ENCODE data around the gene PDE8A.

PDE8A gene

GRCh38 chr15:85037641-85038040 is 56.0 kb downstream of the PDE8A start:
- no peaks in the 10 kb centered on the region for H3K27me3 Mint-ChIP-seq
- H3K4me3 Mint-ChIP-seq, result no peak overlapping the region
- ATAC-seq (replicated peaks; ENCODE audit: extremely low read depth, poor library complexity, severe bottlenecking) (no peak), DNase-seq (ENCODE audit: low spot score in 2 of 2) (no peak)
- H3K4me1 Mint-ChIP-seq, result peaks cover 11% of the 10 kb centered on the region
- H3K27ac Mint-ChIP-seq (ENCODE audit: low read depth), result no peak overlapping the region
- H3K9me3 Mint-ChIP-seq, result no peaks in the 10 kb centered on the region
- H3K36me3 Mint-ChIP-seq (ENCODE audit: insufficient read depth), result peaks cover 2% of the 10 kb centered on the region

- H3K36me3 Mint-ChIP-seq (ENCODE audit: insufficient read depth), result peaks cover 4% of the 10 kb centered on the region
- DNase-seq (ENCODE audit: low spot score in 2 of 2) (no peak), ATAC-seq (replicated peaks; ENCODE audit: extremely low read depth, poor library complexity, severe bottlenecking) (no peak)
- H3K4me3 Mint-ChIP-seq, result no peak overlapping the region
- H3K9me3 Mint-ChIP-seq, result no peaks in the 10 kb centered on the region
- no peaks in the 10 kb centered on the region for H3K27me3 Mint-ChIP-seq
- H3K27ac Mint-ChIP-seq (ENCODE audit: low read depth), result no peak overlapping the region
- H3K4me1 Mint-ChIP-seq, result peaks cover 13% of the 10 kb centered on the region
Measured at GRCh38 chr15:85041230-85041629, 59.6 kb downstream of the PDE8A start.

GRCh38 chr15:85044251-85044853 is 62.7 kb downstream of the PDE8A start:
- Mint-ChIP-seq H3K27ac (ENCODE audit: low read depth) (peak overlapping the region; percentile 41), H3K4me3 (no peak overlapping the region), H3K27me3 (no peaks in the 10 kb centered on the region), H3K4me1 (peaks cover 9% of the 10 kb centered on the region), H3K36me3 (ENCODE audit: insufficient read depth) (peaks cover 4% of the 10 kb centered on the region), H3K9me3 (no peaks in the 10 kb centered on the region)
- no peak for DNase-seq (ENCODE audit: low spot score in 2 of 2)
- peak; percentile 46 for ATAC-seq (replicated peaks; ENCODE audit: extremely low read depth, poor library complexity, severe bottlenecking)

- Mint-ChIP-seq H3K9me3 (no peaks in the 10 kb centered on the region), H3K4me3 (no peak overlapping the region), H3K27ac (ENCODE audit: low read depth) (peak overlapping the region; percentile 41), H3K36me3 (ENCODE audit: insufficient read depth) (peaks cover 4% of the 10 kb centered on the region), H3K4me1 (peaks cover 14% of the 10 kb centered on the region), H3K27me3 (no peaks in the 10 kb centered on the region)
- ATAC-seq (replicated peaks; ENCODE audit: extremely low read depth, poor library complexity, severe bottlenecking) (no peak), DNase-seq (ENCODE audit: low spot score in 2 of 2) (no peak)
Measured at GRCh38 chr15:85044894-85045293, 63.2 kb downstream of the PDE8A start.

- H3K9me3 Mint-ChIP-seq, result no peaks in the 10 kb centered on the region
- H3K36me3 Mint-ChIP-seq (ENCODE audit: insufficient read depth), result peaks cover 4% of the 10 kb centered on the region
- H3K4me1 Mint-ChIP-seq, result peaks cover 21% of the 10 kb centered on the region
- H3K4me3 Mint-ChIP-seq, result no peak overlapping the region
- H3K27ac Mint-ChIP-seq (ENCODE audit: low read depth), result peak overlapping the region; percentile 41
- ATAC-seq (replicated peaks; ENCODE audit: extremely low read depth, poor library complexity, severe bottlenecking), result no peak
- no peaks in the 10 kb centered on the region for H3K27me3 Mint-ChIP-seq
- no peak for DNase-seq (ENCODE audit: low spot score in 2 of 2)
Measured at GRCh38 chr15:85045615-85046014, 64.0 kb downstream of the PDE8A start.

- Mint-ChIP-seq H3K4me1 (peaks cover 23% of the 10 kb centered on the region), H3K9me3 (no peaks in the 10 kb centered on the region), H3K27me3 (no peaks in the 10 kb centered on the region), H3K27ac (ENCODE audit: low read depth) (no peak overlapping the region), H3K4me3 (no peak overlapping the region), H3K36me3 (ENCODE audit: insufficient read depth) (peaks cover 2% of the 10 kb centered on the region)
- ATAC-seq (replicated peaks; ENCODE audit: extremely low read depth, poor library complexity, severe bottlenecking) (peak; percentile 76), DNase-seq (ENCODE audit: low spot score in 2 of 2) (no peak)
Measured at GRCh38 chr15:85047271-85047948, 65.8 kb downstream of the PDE8A start.

GRCh38 chr15:85048430-85048829 is 66.8 kb downstream of the PDE8A start:
- Mint-ChIP-seq H3K36me3 (ENCODE audit: insufficient read depth) (peaks cover 2% of the 10 kb centered on the region), H3K27ac (ENCODE audit: low read depth) (peak overlapping the region; percentile 3), H3K4me3 (no peak overlapping the region), H3K27me3 (no peaks in the 10 kb centered on the region), H3K9me3 (no peaks in the 10 kb centered on the region), H3K4me1 (peaks cover 23% of the 10 kb centered on the region)
- DNase-seq (ENCODE audit: low spot score in 2 of 2) (no peak), ATAC-seq (replicated peaks; ENCODE audit: extremely low read depth, poor library complexity, severe bottlenecking) (no peak)

GRCh38 chr15:85049805-85050204 is 68.1 kb downstream of the PDE8A start:
- Mint-ChIP-seq H3K36me3 (ENCODE audit: insufficient read depth) (peaks cover 2% of the 10 kb centered on the region), H3K4me3 (no peak overlapping the region), H3K4me1 (peaks cover 27% of the 10 kb centered on the region), H3K9me3 (peaks cover 4% of the 10 kb centered on the region), H3K27ac (ENCODE audit: low read depth) (no peak overlapping the region), H3K27me3 (no peaks in the 10 kb centered on the region)
- DNase-seq (ENCODE audit: low spot score in 2 of 2), result no peak
- no peak for ATAC-seq (replicated peaks; ENCODE audit: extremely low read depth, poor library complexity, severe bottlenecking)

GRCh38 chr15:85059734-85060133 is 78.1 kb downstream of the PDE8A start:
- peaks cover 29% of the 10 kb centered on the region for H3K9me3 Mint-ChIP-seq
- H3K27me3 Mint-ChIP-seq, result no peaks in the 10 kb centered on the region
- no peak for ATAC-seq (replicated peaks; ENCODE audit: extremely low read depth, poor library complexity, severe bottlenecking)
- peaks cover 35% of the 10 kb centered on the region for H3K4me1 Mint-ChIP-seq
- H3K4me3 Mint-ChIP-seq, result no peak overlapping the region
- peaks cover 1% of the 10 kb centered on the region for H3K36me3 Mint-ChIP-seq (ENCODE audit: insufficient read depth)
- DNase-seq (ENCODE audit: low spot score in 2 of 2), result no peak
- no peak overlapping the region for H3K27ac Mint-ChIP-seq (ENCODE audit: low read depth)

- Mint-ChIP-seq H3K27me3 (no peaks in the 10 kb centered on the region), H3K27ac (ENCODE audit: low read depth) (no peak overlapping the region), H3K4me3 (no peak overlapping the region), H3K9me3 (peaks cover 22% of the 10 kb centered on the region), H3K4me1 (peaks cover 30% of the 10 kb centered on the region), H3K36me3 (ENCODE audit: insufficient read depth) (peaks cover 6% of the 10 kb centered on the region)
- ATAC-seq (replicated peaks; ENCODE audit: extremely low read depth, poor library complexity, severe bottlenecking) (no peak), DNase-seq (ENCODE audit: low spot score in 2 of 2) (no peak)
Measured at GRCh38 chr15:85062560-85062959, 80.9 kb downstream of the PDE8A start.

- no peak for DNase-seq (ENCODE audit: low spot score in 2 of 2)
- H3K4me3 Mint-ChIP-seq, result no peak overlapping the region
- H3K27ac Mint-ChIP-seq (ENCODE audit: low read depth), result no peak overlapping the region
- H3K36me3 Mint-ChIP-seq (ENCODE audit: insufficient read depth), result peaks cover 5% of the 10 kb centered on the region
- no peaks in the 10 kb centered on the region for H3K27me3 Mint-ChIP-seq
- peaks cover 25% of the 10 kb centered on the region for H3K4me1 Mint-ChIP-seq
- no peak for ATAC-seq (replicated peaks; ENCODE audit: extremely low read depth, poor library complexity, severe bottlenecking)
- peaks cover 19% of the 10 kb centered on the region for H3K9me3 Mint-ChIP-seq
Measured at GRCh38 chr15:85063088-85063487, 81.4 kb downstream of the PDE8A start.

- no peak overlapping the region for H3K4me3 Mint-ChIP-seq
- H3K27ac Mint-ChIP-seq (ENCODE audit: low read depth), result no peak overlapping the region
- no peak for DNase-seq (ENCODE audit: low spot score in 2 of 2)
- no peaks in the 10 kb centered on the region for H3K27me3 Mint-ChIP-seq
- peaks cover 14% of the 10 kb centered on the region for H3K9me3 Mint-ChIP-seq
- H3K4me1 Mint-ChIP-seq, result peaks cover 20% of the 10 kb centered on the region
- H3K36me3 Mint-ChIP-seq (ENCODE audit: insufficient read depth), result peaks cover 6% of the 10 kb centered on the region
- no peak for ATAC-seq (replicated peaks; ENCODE audit: extremely low read depth, poor library complexity, severe bottlenecking)
Measured at GRCh38 chr15:85063522-85064079, 81.9 kb downstream of the PDE8A start.

- H3K4me3 Mint-ChIP-seq, result no peak overlapping the region
- no peak overlapping the region for H3K27ac Mint-ChIP-seq (ENCODE audit: low read depth)
- no peaks in the 10 kb centered on the region for H3K27me3 Mint-ChIP-seq
- H3K36me3 Mint-ChIP-seq (ENCODE audit: insufficient read depth), result peaks cover 9% of the 10 kb centered on the region
- DNase-seq (ENCODE audit: low spot score in 2 of 2), result no peak
- H3K9me3 Mint-ChIP-seq, result peaks cover 10% of the 10 kb centered on the region
- no peak for ATAC-seq (replicated peaks; ENCODE audit: extremely low read depth, poor library complexity, severe bottlenecking)
- peaks cover 10% of the 10 kb centered on the region for H3K4me1 Mint-ChIP-seq
Measured at GRCh38 chr15:85064710-85065109, 83.1 kb downstream of the PDE8A start.

All from central memory CD8-positive, alpha-beta T cell (primary cell).